Muscle of leg (tissue), 11 donors: ENCODE measurements around the gene ATXN7. TPM values are rescaled to one million over a fixed set of nuclear protein-coding genes. Genes with fewer than 3 reads are reported as not detected.
A peak's percentile ranks its signal among the peaks of the same experiment; 100 is the strongest.

Experiments
- DNase-seq: peaks from one replicate; pipeline ENCODE4 v3.0.0; 2013
- H3K27ac ChIP-seq: one replicate; pipeline ENCODE4 v1.5.1; 2013; ENCODE audit warnings: mild to moderate bottlenecking, low read length, control low read depth
- H3K27me3 ChIP-seq: one replicate; pipeline ENCODE4 v1.6.1; 2013; ENCODE audit warnings: low read length; ENCODE audit not compliant: control insufficient read depth, insufficient read depth
- H3K36me3 ChIP-seq: one replicate; pipeline ENCODE4 v1.6.1; 2013; ENCODE audit warnings: low read length; ENCODE audit not compliant: control insufficient read depth, insufficient read depth
- H3K4me1 ChIP-seq: one replicate; pipeline ENCODE4 v1.6.1; 2013; ENCODE audit warnings: low read length; ENCODE audit not compliant: control insufficient read depth, insufficient read depth
- H3K4me3 ChIP-seq: one replicate; pipeline ENCODE4 v1.5.1; 2013; ENCODE audit warnings: low read length, control low read depth
- H3K9me3 ChIP-seq: replicated peaks from 2 replicates; pipeline ENCODE4 v1.6.1; 2013; ENCODE audit warnings: low read depth, low read length; ENCODE audit not compliant: control insufficient read depth
- WGBS: methylation state at CpG from one replicate; pipeline ENCODE4 v1.1.5; 2013; ENCODE audit warnings: missing lambda C conversion rate; ENCODE audit not compliant: insufficient coverage; 5-methylcytosine and 5-hydroxymethylcytosine counted together
- polyA plus RNA-seq, 8 donors: library from polyadenylated mRNA; unstranded; fragments of 120-200 nt; gene quantifications; one replicate each; pipeline versions ENCODE4 v1.2.1 to v1.2.3, GENCODE V29; 2013; ENCODE audit warnings: inconsistent platforms in 1 of 8, low replicate concordance in 1 of 8; ENCODE audit not compliant: insufficient read length in 8 of 8, insufficient read depth in 1 of 8
- total RNA-seq: library from RNA; stranded (reverse); fragments of 120-200 nt; gene quantifications from one replicate; pipeline ENCODE4 v1.2.4, GENCODE V29; 2013

The ATXN7 gene
- total and polyA plus RNA-seq, 9 donors = 8.1 to 13.6 (median 9.5) TPM

DNA sequence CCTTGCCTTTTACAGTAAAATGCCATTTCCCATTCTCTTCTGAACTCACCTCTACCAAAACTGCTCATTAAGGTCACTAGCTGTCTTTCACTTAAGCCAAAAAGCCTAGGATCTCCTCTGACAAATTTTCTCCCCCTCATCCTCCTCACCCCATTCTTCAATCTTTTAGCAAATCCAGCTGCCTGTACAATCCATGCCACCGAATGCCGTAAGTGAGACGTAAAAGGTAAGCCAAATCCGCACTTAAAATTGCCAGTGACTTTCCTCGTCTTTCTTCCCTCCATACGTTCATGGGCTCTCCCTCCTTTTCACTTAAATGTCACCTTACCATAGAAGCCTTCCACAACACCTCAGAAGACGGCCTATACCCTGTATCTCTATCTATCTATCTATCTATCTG lies 145.9 kb downstream of the ATXN7 start:
- Histone ChIP-seq H3K4me1 (no peaks in the 10 kb centered on the region), H3K4me3 (no peak overlapping the region), H3K36me3 (peaks cover 58% of the 10 kb centered on the region), H3K27ac (no peak overlapping the region), H3K9me3 (no peaks in the 10 kb centered on the region), H3K27me3 (no peaks in the 10 kb centered on the region)
- no peak for DNase-seq
- 93% methylated on average over 6 of the region's 7 CpGs for WGBS

DNA sequence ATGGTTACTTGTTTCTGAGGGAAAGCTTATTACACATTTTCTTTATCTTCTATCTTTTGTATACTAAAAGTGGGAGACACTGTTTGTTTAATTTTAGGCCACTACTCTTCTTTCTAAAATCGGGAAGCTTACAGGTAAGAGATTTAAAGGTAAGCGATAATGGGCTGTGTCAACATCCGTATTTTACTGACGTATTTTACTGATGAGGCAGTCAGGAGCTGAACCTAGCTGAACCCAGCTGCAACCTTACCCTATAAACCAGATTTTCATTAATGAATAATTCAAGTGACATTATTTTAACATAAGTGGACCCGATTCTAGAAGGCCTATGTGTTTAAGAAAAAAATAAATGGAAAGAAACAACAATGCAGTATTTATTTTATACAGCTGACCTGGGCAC lies 146.5 kb downstream of the ATXN7 start:
- Histone ChIP-seq H3K27me3 (no peaks in the 10 kb centered on the region), H3K36me3 (peaks cover 61% of the 10 kb centered on the region), H3K9me3 (no peaks in the 10 kb centered on the region), H3K4me3 (no peak overlapping the region), H3K4me1 (no peaks in the 10 kb centered on the region), H3K27ac (no peak overlapping the region)
- WGBS = no CpG with 5 or more reads among the region's 5 CpGs
- no peak for DNase-seq

DNA sequence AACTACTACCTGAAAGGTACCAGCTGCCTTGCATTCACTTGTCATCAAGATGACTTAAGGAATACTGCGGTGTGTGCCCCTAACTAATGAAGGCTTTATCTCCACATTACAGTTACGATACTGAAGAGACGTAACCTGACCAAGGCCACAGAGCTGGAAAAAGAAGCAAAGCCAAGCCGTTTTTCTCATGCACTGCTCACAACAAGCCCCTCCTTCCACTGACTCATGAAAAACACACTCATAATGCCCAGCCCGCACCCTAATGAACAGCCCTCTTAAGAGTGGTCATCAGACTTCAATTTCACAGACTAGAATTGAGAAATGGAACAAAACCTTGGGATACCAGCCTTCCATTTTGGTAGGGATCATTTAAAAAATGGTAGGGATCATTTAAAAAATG lies 148.0 kb downstream of the ATXN7 start:
- H3K4me1 ChIP-seq = no peaks in the 10 kb centered on the region
- H3K27ac ChIP-seq = no peak overlapping the region
- 78% methylated on average over 4 of the region's 5 CpGs for WGBS
- no peak overlapping the region for H3K4me3 ChIP-seq
- H3K27me3 ChIP-seq = no peaks in the 10 kb centered on the region
- no peaks in the 10 kb centered on the region for H3K9me3 ChIP-seq
- no peak for DNase-seq
- H3K36me3 ChIP-seq = peaks cover 49% of the 10 kb centered on the region

DNA sequence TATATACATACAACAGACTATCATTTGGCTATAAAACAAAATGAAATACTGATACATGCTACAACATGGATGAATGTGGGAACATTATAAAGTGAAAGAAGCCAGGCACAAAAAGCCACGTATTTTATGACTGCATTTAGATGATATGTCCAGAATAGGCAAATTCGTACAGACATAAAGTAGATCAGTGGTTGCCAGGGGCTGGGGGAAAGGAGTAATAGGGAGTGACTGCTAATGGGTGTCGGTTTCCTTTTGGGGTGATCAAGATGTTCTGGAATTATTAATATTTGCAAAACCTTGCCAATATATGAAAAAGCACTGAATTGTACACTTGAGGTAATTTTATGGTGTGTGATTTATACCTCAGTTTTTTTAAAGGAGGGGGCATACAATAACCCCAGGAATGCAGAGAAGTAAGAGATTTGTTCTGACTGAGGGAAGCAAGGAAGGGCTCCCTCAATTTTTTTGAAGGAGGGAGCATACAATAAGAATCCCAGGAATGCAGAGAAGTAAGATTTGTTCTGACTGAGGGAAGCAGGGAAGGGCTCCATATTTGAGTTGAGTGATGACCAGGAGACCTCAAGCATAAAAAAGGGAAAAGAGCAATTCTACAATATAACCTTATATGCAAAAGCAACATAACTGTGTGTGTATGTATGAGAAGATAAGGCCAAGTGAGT lies 153.4 kb downstream of the ATXN7 start:
- no peaks in the 10 kb centered on the region for H3K27me3 ChIP-seq
- H3K4me1 ChIP-seq = peaks cover under 1% of the 10 kb centered on the region
- peaks cover 49% of the 10 kb centered on the region for H3K36me3 ChIP-seq
- no peak overlapping the region for H3K4me3 ChIP-seq
- H3K27ac ChIP-seq = no peak overlapping the region
- DNase-seq = no peak
- WGBS = 63% methylated on average over 2 of the region's 3 CpGs
- H3K9me3 ChIP-seq = no peaks in the 10 kb centered on the region

DNA sequence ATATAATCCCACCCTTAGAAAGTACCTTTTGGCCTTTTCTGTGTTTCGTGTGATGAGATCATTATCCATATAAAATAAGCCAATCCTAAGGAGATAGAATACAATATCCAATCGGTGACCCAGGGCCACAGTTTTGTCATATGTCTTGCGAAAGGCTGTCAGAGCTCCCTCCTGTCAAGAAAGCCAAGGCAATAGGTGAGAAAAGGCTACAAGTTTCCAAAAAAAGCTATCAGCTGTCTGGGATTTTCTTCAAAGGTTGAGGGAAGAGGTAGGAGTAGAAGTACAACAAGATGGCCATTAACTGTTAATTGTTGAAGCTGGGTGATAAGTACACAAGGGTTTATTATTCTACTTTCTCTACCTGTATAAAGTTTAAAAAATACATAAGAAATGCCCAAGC lies 155.6 kb downstream of the ATXN7 start:
- Histone ChIP-seq H3K27me3 (no peaks in the 10 kb centered on the region), H3K4me3 (no peak overlapping the region), H3K36me3 (peaks cover 32% of the 10 kb centered on the region), H3K9me3 (no peaks in the 10 kb centered on the region), H3K4me1 (peaks cover 8% of the 10 kb centered on the region), H3K27ac (no peak overlapping the region)
- DNase-seq = no peak
- WGBS = 83% methylated on average over 1 of the region's 3 CpGs

DNA sequence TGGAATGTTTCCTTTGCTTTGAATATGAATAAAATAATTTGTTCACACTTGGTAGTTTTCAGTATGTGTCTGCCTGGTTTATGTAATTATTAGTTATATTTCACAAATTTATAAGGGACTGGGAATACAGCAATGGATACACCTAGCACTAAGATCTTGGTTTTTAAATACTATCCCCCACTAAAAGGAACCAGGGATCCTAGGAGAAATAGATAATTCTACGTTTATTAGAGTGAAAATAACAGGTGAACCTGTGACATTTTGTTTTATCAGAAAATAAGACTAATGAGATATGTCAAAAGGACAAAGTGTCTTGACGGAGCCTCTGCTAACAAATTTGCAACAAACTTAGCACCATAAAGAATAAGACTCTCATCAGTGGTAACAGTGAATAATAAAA lies 156.2 kb downstream of the ATXN7 start:
- no peak for DNase-seq
- Histone ChIP-seq H3K27ac (no peak overlapping the region), H3K9me3 (no peaks in the 10 kb centered on the region), H3K27me3 (no peaks in the 10 kb centered on the region), H3K4me3 (no peak overlapping the region), H3K4me1 (peaks cover 8% of the 10 kb centered on the region), H3K36me3 (peaks cover 26% of the 10 kb centered on the region)
- no CpG with 5 or more reads among the region's 2 CpGs for WGBS

DNA sequence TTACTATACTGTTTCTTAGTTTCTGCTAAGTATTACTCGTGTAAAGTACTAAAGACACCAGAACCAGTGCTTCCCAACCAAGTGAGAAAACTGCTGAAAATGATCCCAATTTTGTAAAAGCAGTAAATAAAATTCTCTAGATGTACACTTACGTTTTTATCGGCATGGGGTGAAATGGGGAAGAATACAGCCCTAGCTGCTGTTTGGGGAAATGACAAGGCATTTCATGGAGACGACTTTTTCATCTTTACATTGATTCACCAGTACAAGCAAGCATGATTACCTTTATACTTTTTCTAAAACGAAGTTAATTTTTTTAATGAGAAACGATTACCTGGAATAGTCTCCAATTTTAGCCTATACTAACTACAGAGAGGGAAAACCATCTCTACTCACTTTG lies 158.3 kb downstream of the ATXN7 start:
- Histone ChIP-seq H3K4me1 (peaks cover 8% of the 10 kb centered on the region), H3K27ac (no peak overlapping the region), H3K9me3 (no peaks in the 10 kb centered on the region), H3K27me3 (no peaks in the 10 kb centered on the region), H3K36me3 (peaks cover 23% of the 10 kb centered on the region), H3K4me3 (no peak overlapping the region)
- WGBS = no CpG with 5 or more reads among the region's 6 CpGs
- no peak for DNase-seq

DNA sequence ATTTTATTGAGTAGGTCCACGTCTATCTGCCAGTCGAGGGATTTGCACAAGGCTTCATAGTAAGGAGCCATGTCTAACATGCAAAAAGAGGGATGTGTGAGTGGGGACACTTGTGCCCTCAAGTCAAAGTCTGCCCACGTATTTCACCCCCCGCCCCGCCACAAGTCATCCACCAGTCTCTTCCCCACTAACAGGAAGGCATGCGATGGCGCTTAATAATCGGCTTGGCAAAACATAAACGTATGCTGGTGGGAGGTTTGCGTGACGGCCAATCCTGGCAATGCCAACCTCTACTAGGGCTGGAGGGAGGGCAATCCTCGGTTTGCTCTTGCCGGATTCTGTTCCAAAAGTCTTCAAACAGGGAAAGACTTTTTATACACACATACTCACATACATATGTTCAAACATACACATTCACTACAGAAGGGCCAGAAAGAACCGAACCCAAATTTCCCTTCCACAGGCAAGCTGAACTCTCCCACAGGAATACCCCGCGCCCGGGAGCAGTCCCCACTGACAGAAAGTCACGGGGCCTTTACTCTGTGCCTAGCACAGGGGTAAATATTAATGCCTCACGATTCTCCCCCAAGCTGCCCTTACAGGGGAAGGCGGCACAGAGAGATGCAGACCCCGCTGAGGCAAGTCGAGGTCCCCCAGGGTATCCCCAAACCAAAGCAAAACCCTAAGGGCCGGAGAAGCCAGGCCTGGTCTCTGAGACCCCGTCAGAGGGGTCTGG lies 159.0 kb downstream of the ATXN7 start:
- 0% methylated on average over 10 of the region's 24 CpGs for WGBS
- no peaks in the 10 kb centered on the region for H3K27me3 ChIP-seq
- peak; percentile 20 for DNase-seq
- peaks cover 18% of the 10 kb centered on the region for H3K36me3 ChIP-seq
- peak overlapping the region; percentile 85 for H3K27ac ChIP-seq
- peak overlapping the region; percentile 94 for H3K4me3 ChIP-seq
- H3K9me3 ChIP-seq = no peaks in the 10 kb centered on the region
- peaks cover 8% of the 10 kb centered on the region for H3K4me1 ChIP-seq

DNA sequence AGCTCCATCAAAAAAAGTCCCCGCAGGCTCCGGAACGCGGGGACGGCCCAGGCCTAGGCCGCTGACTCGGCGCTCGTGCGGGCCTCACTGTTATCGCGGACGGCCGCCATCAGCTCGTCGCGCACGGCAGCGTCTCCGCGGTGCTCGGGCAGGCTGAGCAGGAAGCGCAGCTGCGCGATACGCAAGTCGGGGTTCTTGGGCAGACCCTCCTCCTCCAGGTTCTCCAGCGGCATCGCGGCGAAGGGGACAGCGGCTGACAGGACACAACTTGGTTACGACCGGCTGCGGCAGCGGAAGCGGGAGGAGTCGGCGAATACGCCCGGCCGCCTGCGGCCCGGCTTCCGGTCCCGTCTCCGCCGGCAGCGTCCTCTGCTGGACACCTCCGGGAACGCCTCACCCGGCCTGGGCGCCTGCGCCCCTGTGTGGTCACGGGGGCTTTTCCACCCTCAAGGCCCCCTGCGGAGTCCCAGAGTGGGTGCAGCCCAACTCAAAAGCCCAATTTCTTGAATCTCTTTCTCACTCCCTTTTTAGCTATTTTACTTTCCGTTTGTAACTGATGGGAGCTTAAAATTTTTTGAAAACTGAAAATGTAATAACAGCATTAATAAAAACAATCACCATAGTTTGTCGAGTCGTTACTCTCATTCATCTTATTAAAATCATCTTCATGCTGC lies 159.7 kb downstream of the ATXN7 start, which contains the start of gene PSMD6:
TSS of gene PSMD6 (minus strand) at position 308 of the 674 bp plus-strand sequence. CDS start at position 233, 75 bp downstream.
- under 1% methylated on average over 54 of the region's 59 CpGs for WGBS
- Histone ChIP-seq H3K36me3 (peaks cover 11% of the 10 kb centered on the region), H3K4me1 (peaks cover 8% of the 10 kb centered on the region), H3K9me3 (no peaks in the 10 kb centered on the region), H3K4me3 (peak within 1 kb of the TSS; percentile 94), H3K27ac (peak within 1 kb of the TSS; percentile 85), H3K27me3 (no peaks in the 10 kb centered on the region)
- DNase-seq = peak; percentile 91

DNA sequence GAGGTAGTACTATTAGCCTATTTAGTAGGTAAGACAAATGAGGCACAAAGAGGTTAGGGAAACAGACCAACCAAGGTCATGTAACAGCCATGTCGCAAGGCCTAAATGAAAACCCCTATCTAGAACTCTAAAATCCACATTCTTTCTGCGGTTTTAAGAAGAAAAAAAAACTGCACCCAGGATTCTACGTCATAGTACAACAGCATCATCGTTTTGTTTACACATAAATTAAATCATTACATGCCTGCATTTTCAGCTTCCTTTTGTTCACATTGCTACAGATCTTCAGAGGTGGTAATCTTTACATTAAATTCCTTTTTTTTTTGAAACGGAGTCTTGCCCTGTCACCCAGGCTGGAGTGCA lies 160.2 kb downstream of the ATXN7 start:
- peaks cover 8% of the 10 kb centered on the region for H3K4me1 ChIP-seq
- no peaks in the 10 kb centered on the region for H3K9me3 ChIP-seq
- no peak overlapping the region for H3K27ac ChIP-seq
- DNase-seq = no peak
- H3K4me3 ChIP-seq = no peak overlapping the region
- H3K36me3 ChIP-seq = peaks cover 7% of the 10 kb centered on the region
- no peaks in the 10 kb centered on the region for H3K27me3 ChIP-seq
- WGBS = 78% methylated on average over 2 of the region's 5 CpGs
